Testis (tissue), 2 donors: ENCODE measurements around the gene ZXDC.

Source experiments
- POLR2A ChIP-seq: fragments of 450-650 bp; IDR thresholded peaks from one replicate; pipeline ENCODE4 v1.6.1; 2017; ENCODE audit warnings: antibody characterized with exemption, mild to moderate bottlenecking, moderate library complexity
- TF ChIP-seq, protein P1 (sequence below), 3 experiments: fragments of 450-650 bp in 2 of 3; fragments of 200-600 bp in 1 of 3; sonication (generic) in 1 of 3; IDR thresholded peaks; one replicate each; pipeline ENCODE4 v1.5.1; 2016 to 2019; ENCODE audit warnings: antibody characterized with exemption in 3 of 3, mild to moderate bottlenecking in 2 of 3, moderate library complexity in 1 of 3

DNA sequence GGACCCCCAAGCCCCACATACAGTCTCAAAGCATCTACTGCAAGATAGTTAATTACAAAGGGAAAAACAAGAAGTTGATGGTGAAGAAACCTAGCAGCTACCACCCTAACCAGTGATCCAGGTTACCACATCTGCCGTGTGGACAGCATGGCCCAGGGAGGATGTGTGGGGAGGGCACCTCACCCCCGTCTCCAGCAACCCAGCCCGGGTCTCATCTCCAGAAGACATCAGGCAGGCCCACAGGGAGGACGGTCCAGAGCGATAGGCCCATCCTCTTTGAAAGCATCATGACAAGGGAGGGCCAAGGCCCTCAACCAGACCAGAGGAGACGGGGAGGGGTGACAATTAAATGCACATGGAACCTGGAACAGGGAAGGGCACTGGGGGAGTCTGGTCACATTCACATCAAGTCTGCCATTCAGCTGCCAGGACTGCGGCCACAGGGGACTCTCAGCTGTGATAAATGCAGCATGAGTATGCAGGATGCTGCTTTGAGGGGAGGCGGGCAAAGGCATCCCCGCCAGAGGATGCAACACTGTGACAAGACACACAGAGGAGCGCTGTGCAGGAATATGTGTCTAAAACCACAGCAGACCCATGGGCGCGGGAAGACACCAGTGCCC is 18.8 kb downstream of the ZXDC start:
- TF ChIP-seq POLR2A: no peak
- TF ChIP-seq, protein P1, sequence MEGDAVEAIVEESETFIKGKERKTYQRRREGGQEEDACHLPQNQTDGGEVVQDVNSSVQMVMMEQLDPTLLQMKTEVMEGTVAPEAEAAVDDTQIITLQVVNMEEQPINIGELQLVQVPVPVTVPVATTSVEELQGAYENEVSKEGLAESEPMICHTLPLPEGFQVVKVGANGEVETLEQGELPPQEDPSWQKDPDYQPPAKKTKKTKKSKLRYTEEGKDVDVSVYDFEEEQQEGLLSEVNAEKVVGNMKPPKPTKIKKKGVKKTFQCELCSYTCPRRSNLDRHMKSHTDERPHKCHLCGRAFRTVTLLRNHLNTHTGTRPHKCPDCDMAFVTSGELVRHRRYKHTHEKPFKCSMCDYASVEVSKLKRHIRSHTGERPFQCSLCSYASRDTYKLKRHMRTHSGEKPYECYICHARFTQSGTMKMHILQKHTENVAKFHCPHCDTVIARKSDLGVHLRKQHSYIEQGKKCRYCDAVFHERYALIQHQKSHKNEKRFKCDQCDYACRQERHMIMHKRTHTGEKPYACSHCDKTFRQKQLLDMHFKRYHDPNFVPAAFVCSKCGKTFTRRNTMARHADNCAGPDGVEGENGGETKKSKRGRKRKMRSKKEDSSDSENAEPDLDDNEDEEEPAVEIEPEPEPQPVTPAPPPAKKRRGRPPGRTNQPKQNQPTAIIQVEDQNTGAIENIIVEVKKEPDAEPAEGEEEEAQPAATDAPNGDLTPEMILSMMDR (IDR thresholded peaks at IDR 0.05): no peak
